NCI-H1092 treated with DMSO at 0.1 percent for 48 hours (cell line): ENCODE measurements around the gene ITIH2.
"Not testable (repeated sequence)": the region's sequence is repeated elsewhere in the genome, so short reads cannot be mapped to it uniquely, and the experiment has no call there.

Source experiments
- DNase-seq: peaks from one replicate; lab custom pipeline; 2025; lab: John Stamatoyannopoulos, UW

ITIH2 gene

GRCh38 chr10:7748637-7749036 lies 45.5 kb downstream of the ITIH2 start:
- not testable (repeated sequence) for DNase-seq

GRCh38 chr10:7750222-7750621 lies 47.1 kb downstream of the ITIH2 start:
- DNase-seq = no peak

- DNase-seq = no peak
These were observed 49.1 kb downstream of the ITIH2 start for GRCh38 chr10:7752251-7752650.

GRCh38 chr10:7755103-7755502 lies 52.0 kb downstream of the ITIH2 start:
- DNase-seq = no peak

- peak; percentile 14 for DNase-seq
These were observed 53.4 kb downstream of the ITIH2 start for GRCh38 chr10:7756360-7756992.

GRCh38 chr10:7763929-7764328 lies 60.8 kb downstream of the ITIH2 start:
- no peak for DNase-seq

- no peak for DNase-seq
These were observed 63.1 kb downstream of the ITIH2 start for GRCh38 chr10:7766241-7766640.

GRCh38 chr10:7767209-7767608 lies 64.1 kb downstream of the ITIH2 start:
- no peak for DNase-seq

GRCh38 chr10:7768417-7768816 lies 65.3 kb downstream of the ITIH2 start:
- no peak for DNase-seq

- DNase-seq = peak; percentile 60
These were observed 71.0 kb downstream of the ITIH2 start for GRCh38 chr10:7773845-7774801.

GRCh38 chr10:7776777-7777176 lies 73.7 kb downstream of the ITIH2 start:
- DNase-seq = no peak

GRCh38 chr10:7782194-7782593 lies 79.1 kb downstream of the ITIH2 start:
- not testable (repeated sequence) for DNase-seq

- DNase-seq = no peak
These were observed 83.3 kb downstream of the ITIH2 start for GRCh38 chr10:7786430-7786829.

GRCh38 chr10:7787150-7787856 lies 84.2 kb downstream of the ITIH2 start:
- no peak for DNase-seq

- peak; percentile 98 for DNase-seq
These were observed 84.9 kb downstream of the ITIH2 start, which contains the start of the genes ATP5F1C and KIN for GRCh38 chr10:7787857-7788638. ATP5F1C (plus strand) TSS chr10:7788177; CDS start chr10:7788208, 31 bp downstream. KIN (minus strand) TSS chr10:7787993; CDS start chr10:7787933, 60 bp downstream.

- DNase-seq = peak; percentile 22
These were observed 85.6 kb downstream of the ITIH2 start for GRCh38 chr10:7788639-7789286.

- DNase-seq = peak; percentile 36
These were observed 86.3 kb downstream of the ITIH2 start for GRCh38 chr10:7789390-7789789.

- DNase-seq = no peak
These were observed 89.4 kb downstream of the ITIH2 start for GRCh38 chr10:7792541-7792940.

- no peak for DNase-seq
These were observed 91.3 kb downstream of the ITIH2 start for GRCh38 chr10:7794251-7795026.

- no peak for DNase-seq
These were observed 92.5 kb downstream of the ITIH2 start for GRCh38 chr10:7795605-7796004.
